ENCODE results near the gene FSTL3.

GRCh38 chr19:709196-709964 lies 33.2 kb downstream of the FSTL3 start:
- TF ChIP-seq, protein P1, sequence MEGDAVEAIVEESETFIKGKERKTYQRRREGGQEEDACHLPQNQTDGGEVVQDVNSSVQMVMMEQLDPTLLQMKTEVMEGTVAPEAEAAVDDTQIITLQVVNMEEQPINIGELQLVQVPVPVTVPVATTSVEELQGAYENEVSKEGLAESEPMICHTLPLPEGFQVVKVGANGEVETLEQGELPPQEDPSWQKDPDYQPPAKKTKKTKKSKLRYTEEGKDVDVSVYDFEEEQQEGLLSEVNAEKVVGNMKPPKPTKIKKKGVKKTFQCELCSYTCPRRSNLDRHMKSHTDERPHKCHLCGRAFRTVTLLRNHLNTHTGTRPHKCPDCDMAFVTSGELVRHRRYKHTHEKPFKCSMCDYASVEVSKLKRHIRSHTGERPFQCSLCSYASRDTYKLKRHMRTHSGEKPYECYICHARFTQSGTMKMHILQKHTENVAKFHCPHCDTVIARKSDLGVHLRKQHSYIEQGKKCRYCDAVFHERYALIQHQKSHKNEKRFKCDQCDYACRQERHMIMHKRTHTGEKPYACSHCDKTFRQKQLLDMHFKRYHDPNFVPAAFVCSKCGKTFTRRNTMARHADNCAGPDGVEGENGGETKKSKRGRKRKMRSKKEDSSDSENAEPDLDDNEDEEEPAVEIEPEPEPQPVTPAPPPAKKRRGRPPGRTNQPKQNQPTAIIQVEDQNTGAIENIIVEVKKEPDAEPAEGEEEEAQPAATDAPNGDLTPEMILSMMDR (IDR thresholded peaks at IDR 0.05), result no peak
- no peak for TF ChIP-seq POLR2A (IDR thresholded peaks at IDR 0.05)

Measured in lower leg skin (tissue), 3 donors.